Measurements from ENCODE around the gene SMARCAL1. TPM values are rescaled to one million over a fixed set of nuclear protein-coding genes. Genes with fewer than 3 reads are reported as not detected.

The SMARCAL1 gene
- total RNA-seq, 1 experiment from 2014 or later: 26.4 TPM

DNA sequence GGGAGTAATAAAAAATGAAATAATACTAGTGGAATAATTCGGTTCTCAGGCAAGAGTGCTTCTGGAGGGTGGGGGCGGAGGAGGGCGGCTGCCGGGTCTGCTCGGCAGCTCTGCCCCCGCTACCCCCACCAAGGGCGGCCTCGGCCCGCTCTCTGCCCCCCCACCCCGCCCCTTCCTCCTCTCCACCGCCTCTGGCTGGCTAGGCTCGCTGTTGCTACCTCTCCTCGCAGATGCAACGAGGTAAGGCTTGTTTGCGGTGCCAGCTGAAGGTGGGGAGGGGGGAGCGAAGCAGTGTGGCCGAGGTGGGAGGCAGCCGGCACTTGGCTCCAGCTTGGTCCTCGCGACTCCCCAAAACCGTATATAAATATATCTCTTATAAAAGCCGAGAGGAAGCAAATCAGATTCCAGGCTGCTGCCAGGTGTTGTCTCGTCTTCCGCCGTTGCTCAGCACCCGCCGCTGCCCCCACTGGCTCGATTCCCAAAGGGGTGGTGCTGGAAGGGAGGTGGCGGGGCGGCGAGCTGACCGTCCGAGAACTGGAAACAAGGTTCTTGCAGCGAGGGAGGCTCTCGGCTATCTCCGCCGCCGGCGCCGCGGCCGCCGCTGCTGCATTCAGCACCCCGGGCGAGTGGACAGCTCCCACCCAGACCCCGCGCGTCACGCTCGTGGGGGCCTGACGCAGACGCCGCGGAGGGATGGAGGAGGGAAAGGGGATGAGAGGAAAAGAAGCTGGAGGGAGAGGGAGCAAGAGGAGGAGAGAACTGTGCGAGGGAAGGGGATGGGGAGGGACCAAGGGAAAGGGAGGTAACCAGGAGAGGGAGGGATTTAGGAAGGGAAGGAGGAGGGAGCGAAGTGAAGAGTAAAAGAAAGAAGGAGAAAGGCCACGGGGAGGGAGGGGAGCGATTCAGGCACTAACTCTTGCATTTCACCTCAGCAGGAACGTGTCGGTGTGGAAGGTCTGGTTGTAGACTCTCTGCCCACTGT, 40.3 kb upstream of the SMARCAL1 start, which contains the start of gene MARCHF4:
MARCHF4 (minus strand) TSS at position 763 of the 982 bp plus-strand sequence. CDS start 2,223 bp downstream, outside the sequence.
- no TSS peak for BruUV-seq (replicated peaks)
- Histone ChIP-seq H3K9me3 (ENCODE audit: control insufficient read depth, insufficient read depth, low read depth, low read length) (no peaks in the 10 kb centered on the region), H3K27me3 (ENCODE audit: control insufficient read depth, insufficient read depth, low read length) (peaks cover 23% of the 10 kb centered on the region), H3K4me3 (ENCODE audit: low read depth in 2 of 2, low read length in 2 of 2) (peak within 1 kb of the TSS; percentile 28 to 38), H3K27ac (ENCODE audit: low read length) (no peak within 1 kb of the TSS), H3K4me1 (ENCODE audit: control insufficient read depth, insufficient read depth, low read length) (peaks cover 14% of the 10 kb centered on the region; the same call in 1 of the 2 replicates), H3K36me3 (ENCODE audit: control insufficient read depth, insufficient read depth, low read length) (no peaks in the 10 kb centered on the region)
- CTCF ChIA-PET: no interaction called here
- intact Hi-C loops (cut with micrococcal nuclease; ENCODE audit: unreplicated experiment) (no loop called here), in situ Hi-C loops (cut with HindIII; ENCODE audit: low pct_unique_long_range_greater_than_20kb, low sequenced_read_pairs) (no loop called here)
- ATAC-seq (peak; percentile 70), DNase-seq (ENCODE audit: low read depth, low spot score) (no peak)
- peak; percentile 93 for TF ChIP-seq SIN3A (IDR thresholded peaks at IDR 0.05; ENCODE audit: borderline replicate concordance, insufficient read depth, low read depth, low read length)
- no peak for TF ChIP-seq POLR2AphosphoS5 (IDR thresholded peaks at IDR 0.05; ENCODE audit: low read depth, low read length)
- TF ChIP-seq, protein P1, sequence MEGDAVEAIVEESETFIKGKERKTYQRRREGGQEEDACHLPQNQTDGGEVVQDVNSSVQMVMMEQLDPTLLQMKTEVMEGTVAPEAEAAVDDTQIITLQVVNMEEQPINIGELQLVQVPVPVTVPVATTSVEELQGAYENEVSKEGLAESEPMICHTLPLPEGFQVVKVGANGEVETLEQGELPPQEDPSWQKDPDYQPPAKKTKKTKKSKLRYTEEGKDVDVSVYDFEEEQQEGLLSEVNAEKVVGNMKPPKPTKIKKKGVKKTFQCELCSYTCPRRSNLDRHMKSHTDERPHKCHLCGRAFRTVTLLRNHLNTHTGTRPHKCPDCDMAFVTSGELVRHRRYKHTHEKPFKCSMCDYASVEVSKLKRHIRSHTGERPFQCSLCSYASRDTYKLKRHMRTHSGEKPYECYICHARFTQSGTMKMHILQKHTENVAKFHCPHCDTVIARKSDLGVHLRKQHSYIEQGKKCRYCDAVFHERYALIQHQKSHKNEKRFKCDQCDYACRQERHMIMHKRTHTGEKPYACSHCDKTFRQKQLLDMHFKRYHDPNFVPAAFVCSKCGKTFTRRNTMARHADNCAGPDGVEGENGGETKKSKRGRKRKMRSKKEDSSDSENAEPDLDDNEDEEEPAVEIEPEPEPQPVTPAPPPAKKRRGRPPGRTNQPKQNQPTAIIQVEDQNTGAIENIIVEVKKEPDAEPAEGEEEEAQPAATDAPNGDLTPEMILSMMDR (IDR thresholded peaks at IDR 0.05): no peak
- TF ChIP-seq, protein P2, sequence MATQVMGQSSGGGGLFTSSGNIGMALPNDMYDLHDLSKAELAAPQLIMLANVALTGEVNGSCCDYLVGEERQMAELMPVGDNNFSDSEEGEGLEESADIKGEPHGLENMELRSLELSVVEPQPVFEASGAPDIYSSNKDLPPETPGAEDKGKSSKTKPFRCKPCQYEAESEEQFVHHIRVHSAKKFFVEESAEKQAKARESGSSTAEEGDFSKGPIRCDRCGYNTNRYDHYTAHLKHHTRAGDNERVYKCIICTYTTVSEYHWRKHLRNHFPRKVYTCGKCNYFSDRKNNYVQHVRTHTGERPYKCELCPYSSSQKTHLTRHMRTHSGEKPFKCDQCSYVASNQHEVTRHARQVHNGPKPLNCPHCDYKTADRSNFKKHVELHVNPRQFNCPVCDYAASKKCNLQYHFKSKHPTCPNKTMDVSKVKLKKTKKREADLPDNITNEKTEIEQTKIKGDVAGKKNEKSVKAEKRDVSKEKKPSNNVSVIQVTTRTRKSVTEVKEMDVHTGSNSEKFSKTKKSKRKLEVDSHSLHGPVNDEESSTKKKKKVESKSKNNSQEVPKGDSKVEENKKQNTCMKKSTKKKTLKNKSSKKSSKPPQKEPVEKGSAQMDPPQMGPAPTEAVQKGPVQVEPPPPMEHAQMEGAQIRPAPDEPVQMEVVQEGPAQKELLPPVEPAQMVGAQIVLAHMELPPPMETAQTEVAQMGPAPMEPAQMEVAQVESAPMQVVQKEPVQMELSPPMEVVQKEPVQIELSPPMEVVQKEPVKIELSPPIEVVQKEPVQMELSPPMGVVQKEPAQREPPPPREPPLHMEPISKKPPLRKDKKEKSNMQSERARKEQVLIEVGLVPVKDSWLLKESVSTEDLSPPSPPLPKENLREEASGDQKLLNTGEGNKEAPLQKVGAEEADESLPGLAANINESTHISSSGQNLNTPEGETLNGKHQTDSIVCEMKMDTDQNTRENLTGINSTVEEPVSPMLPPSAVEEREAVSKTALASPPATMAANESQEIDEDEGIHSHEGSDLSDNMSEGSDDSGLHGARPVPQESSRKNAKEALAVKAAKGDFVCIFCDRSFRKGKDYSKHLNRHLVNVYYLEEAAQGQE (IDR thresholded peaks at IDR 0.05; ENCODE audit: insufficient read depth in 1 of 2, low read depth in 2 of 2, low read length in 1 of 2): peak; percentile 99 to 100
- POLR2A ChIA-PET: no interaction called here

DNA sequence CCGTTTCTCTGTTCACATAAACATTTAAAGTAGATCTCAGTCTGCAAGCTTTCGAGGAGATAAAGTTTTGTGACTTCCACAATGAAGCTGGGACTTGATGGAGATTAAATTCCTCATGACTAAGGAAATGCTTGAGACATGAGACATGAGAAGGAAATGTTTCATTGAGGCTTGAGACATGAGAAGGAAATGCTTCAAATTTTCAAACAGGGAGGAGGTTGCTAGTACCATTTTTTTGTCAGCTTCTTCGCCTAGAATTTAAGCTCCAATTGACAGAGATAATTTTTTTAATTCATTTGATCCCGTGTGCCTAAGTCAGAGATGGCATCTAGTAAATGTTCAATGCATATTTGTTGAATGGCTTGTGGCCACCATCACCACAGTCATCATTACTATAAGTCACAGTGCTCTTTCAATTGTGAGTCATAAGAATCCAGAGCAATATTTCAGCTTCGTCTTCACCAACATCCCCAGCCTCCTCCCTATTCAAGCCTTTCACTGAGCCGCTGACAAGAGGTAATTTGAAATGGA, 39.5 kb upstream of the SMARCAL1 start:
- in situ Hi-C loops (cut with HindIII; ENCODE audit: low pct_unique_long_range_greater_than_20kb, low sequenced_read_pairs) (no loop called here), intact Hi-C loops (cut with micrococcal nuclease; ENCODE audit: unreplicated experiment) (no loop called here)
- Histone ChIP-seq H3K9me3 (ENCODE audit: control insufficient read depth, insufficient read depth, low read depth, low read length) (no peaks in the 10 kb centered on the region), H3K4me3 (ENCODE audit: low read depth in 2 of 2, low read length in 2 of 2) (peak overlapping the region; percentile 28 to 38; a peak in 2 of 4 replicates), H3K27me3 (ENCODE audit: control insufficient read depth, insufficient read depth, low read length) (peaks cover 23% of the 10 kb centered on the region), H3K27ac (ENCODE audit: low read length) (no peak overlapping the region), H3K36me3 (ENCODE audit: control insufficient read depth, insufficient read depth, low read length) (no peaks in the 10 kb centered on the region), H3K4me1 (ENCODE audit: control insufficient read depth, insufficient read depth, low read length) (peaks cover 14% of the 10 kb centered on the region; the same call in 1 of the 2 replicates)
- TF ChIP-seq, protein P2 (IDR thresholded peaks at IDR 0.05; ENCODE audit: insufficient read depth in 1 of 2, low read depth in 2 of 2, low read length in 1 of 2): no peak
- TF ChIP-seq, protein P1 (IDR thresholded peaks at IDR 0.05): no peak
- peak; percentile 67 for DNase-seq (ENCODE audit: low read depth, low spot score)
- ATAC-seq: peak; percentile 36; the same call in 1 of the 2 replicates
- CTCF ChIA-PET: interaction anchor here (0.6 kb wide), 2 partner anchors 26 to 132 kb away, joined by 3 to 4 read pairs; no protein-coding TSS in a partner anchor
- POLR2A ChIA-PET: no interaction called here
- BruUV-seq (replicated peaks): no TSS peak
